HG02943 (cell line): ENCODE results near the gene MPRIP.

ENCODE experiments used
- ATAC-seq: cut with Tn5 transposase; IDR thresholded peaks from one replicate; pipeline ENCODE4 v1.9.1; 2021; ENCODE audit warnings: mild to moderate bottlenecking, low read depth, moderate library complexity; ENCODE audit not compliant: unreplicated experiment

Gene MPRIP

GRCh38 chr17:17063546-17064122 lies 21.4 kb downstream of the MPRIP start:
- ATAC-seq, result no peak

GRCh38 chr17:17064322-17064721 lies 22.1 kb downstream of the MPRIP start:
- ATAC-seq, result no peak

DNA sequence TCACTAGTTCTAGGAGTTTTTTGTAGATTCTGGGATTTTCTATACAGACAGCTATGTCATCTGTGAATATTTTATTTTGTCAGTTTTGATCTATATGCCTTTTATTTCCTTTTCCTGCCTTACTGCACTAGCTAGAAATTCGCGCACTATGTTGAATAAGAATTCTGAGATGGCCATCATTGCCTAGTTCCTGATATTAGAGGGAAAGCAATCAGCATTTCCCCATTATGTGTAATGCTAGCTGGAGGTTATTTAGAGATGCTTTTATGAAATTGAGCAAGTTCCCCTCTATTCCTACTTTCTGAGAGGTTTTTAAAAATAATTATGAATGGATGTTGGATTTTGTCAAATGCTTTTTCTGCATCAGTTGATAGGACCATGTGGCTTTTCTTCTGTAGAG lies 23.8 kb downstream of the MPRIP start:
- ATAC-seq, result no peak

DNA sequence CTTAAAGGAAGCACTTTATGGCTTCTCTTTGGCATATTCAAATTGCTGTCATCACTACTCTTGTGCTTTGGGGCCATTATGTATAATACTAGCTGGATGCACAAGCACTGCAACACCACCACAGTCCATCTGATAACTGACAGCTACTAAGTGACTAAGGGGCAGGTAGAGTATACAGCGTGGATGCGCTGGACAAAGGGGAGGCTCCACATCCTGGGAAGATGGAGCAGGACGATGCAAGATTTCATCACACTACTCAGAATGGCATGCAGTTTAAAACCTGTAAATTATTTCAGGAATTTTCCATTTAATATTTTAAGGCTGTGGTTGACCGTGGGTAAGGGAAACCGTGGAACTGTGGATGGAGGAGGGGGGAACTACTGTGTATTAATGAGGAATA lies 25.0 kb downstream of the MPRIP start:
- ATAC-seq, result no peak

DNA sequence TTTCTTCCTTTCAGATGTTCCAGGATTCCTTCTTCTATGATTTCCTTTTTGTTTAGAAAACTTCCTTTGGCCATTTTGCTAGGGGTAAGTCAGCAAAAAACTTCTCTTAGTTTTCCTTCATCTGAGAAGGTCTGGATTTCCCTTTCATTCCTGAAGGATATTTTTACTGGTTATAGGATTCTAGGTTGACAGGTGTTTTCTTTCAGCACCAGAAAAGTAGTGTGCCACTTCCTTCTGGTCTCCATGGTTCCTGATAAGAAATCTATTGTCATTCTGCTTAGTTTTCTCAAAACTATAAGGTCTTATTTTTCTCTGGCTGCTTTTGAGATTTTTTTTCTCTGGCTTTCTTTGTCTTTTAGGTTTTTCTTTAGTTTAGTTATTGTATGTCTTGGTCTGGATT lies 27.6 kb downstream of the MPRIP start:
- no peak for ATAC-seq

DNA sequence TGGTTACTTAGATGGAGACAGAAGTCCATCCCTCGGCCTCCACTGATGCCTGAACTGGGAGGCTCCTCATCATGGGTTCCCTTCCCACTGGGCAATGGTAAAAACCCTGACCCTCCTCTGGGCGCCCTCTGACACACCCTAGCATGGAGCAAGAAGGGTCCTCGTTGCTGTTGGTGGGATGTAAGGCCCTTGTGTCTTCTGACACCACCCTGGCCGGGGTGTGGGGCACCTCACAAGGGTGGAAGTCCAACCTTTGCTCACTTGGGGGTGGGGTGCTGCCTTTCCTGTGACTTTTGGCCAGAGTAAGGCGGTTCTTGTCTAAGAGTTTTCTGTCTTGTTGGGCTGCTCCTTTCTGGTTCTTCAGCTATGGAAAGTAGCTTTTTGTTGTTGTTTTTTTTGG lies 28.7 kb downstream of the MPRIP start:
- no peak for ATAC-seq

DNA sequence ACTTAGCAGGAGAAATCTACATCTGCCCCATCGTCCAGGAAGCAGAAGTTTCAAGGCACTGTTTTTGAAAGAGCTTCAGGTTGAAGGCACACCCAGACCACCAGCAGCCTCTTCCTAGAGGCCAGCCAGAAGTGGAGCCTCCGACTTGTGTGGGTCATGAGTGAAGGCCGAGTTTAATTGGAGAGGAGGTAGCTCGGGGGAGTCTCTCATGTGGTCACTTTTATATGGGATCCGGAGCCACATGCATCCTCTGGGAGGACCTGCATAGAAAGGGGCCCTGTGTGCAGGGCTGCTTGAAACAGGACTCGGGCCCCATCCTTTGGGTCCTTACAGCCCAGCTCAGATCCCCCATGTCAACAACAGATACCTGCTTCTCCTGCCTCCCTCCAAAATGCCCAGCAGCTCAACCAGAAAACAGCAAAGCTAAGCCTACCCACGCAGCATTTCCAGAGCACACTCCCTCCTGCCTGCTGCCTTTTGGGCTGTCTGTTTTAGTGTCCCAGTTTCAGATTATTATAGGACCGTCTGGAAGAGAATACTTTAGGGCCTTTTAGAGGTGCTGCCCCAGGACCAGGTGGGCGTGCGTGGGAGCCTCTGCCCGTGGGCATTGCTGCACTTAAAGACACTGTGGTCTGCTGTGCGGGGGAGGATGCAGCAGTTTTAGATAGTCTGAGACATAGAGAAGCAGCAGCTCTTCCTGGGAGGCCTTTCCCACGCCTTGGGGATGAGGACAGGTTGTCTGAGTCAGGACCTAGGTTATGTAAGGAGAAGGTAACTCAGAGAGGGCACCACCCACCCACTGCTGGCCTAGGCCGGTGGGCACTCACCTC lies 29.5 kb downstream of the MPRIP start:
- no peak for ATAC-seq

- ATAC-seq, result no peak
Measured at GRCh38 chr17:17072546-17072945, 30.3 kb downstream of the MPRIP start.

DNA sequence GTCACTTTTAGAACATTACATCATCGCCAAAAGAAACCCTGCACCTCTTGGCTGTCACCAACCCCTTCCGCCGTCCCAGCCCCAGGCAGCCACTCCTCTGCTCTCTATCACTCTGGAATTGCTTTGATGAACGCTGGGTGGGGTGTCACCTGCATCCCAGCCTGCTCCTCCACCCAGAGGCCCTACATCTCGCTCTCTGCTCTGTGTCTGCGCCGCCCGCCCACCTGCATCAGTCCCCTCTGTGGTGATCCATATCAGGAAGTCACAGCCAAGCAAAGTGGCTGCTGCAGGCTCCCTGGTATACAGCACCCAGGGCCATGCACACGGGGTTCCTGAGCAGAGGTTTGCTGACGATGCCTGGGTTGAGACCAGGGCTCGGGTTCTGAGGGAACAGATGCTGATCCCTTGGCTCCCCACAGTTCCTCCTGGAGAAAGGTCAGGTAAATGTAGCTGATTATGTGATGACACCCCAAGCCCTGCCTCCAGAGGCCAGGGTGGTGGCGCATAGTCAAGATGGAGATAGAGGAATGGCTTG lies 30.8 kb downstream of the MPRIP start:
- no peak for ATAC-seq

- ATAC-seq, result no peak
Measured at GRCh38 chr17:17073581-17074403, 31.5 kb downstream of the MPRIP start.

GRCh38 chr17:17075125-17075781 lies 33.0 kb downstream of the MPRIP start:
- no peak for ATAC-seq

DNA sequence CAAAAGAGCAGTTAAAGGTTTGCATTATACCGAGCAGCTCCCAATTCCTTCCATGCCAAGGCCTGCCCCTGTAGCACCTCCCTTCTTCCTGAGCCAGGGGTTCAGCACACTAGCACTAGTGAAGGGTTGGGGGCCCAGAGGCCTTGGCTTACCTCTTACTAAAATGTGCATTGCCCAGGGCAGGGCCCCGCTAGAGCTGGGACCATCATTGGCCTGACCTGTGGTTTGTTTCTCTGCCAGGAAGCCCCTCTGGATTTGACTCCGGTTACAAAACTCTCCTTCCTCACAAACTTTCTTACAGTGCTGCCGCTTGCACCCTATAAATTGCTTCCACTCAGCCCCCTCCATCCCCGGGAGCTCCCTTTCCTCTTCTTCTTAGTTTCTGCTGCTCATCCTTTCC lies 33.8 kb downstream of the MPRIP start:
- ATAC-seq, result no peak

DNA sequence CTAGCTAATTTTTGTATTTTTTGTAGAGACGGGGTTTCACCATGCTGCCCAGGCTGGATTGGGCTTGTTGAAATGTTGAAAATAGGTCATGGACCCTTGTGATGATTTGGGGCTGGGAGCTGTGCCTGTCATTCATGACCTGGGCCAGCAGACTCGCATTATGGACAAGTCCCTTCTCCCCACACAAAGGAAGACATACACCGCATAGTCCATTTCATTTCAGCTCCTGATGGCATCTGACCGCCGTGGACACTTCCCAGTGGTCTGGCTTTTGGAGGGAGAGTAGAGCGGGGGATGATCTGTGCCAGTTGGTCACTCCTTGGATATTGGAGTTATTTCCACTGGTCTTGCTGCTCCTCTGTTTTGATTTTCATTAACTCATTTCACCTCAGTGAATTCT lies 34.8 kb downstream of the MPRIP start:
- no peak for ATAC-seq

DNA sequence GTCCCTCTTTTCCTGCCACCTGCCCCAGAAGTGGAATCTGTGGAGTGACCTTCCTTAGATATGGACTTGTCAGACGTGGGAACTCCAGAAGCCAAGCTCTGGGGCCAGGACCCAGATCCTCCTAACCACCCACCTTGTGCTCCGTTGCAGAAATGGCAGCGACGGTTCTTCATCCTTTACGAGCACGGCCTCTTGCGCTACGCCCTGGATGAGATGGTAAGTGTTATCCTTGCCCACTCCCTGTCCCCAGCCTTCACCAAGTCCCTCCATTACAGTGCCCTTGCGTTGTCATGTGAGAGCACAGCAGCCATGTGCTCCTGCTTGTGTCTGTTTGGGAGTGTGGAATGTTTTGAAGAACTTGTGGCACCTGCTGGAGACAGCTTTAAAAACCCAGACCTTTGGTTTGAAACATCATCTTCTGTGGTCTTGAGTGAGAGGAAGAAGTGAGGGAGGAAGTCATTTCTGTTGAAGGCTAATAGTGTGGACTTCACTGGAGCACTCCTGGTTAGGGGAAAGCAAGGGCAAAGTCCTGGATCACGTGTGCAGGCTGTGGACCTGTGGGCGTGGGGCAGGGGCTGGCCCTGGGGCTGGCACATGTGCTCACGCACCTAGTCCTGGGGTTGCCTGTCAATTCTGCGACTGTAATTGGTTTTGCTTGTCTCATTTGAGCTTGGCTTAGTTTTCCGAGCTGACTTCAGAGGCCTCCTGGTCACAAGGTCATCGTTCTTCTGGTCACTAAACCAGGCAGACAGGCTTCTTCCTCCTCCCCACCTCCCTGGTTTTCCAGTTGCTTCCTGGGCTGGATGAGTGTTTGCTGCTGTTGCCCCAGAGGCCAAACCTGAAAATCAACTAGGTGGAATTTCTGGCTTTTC lies 35.8 kb downstream of the MPRIP start:
- no peak for ATAC-seq

DNA sequence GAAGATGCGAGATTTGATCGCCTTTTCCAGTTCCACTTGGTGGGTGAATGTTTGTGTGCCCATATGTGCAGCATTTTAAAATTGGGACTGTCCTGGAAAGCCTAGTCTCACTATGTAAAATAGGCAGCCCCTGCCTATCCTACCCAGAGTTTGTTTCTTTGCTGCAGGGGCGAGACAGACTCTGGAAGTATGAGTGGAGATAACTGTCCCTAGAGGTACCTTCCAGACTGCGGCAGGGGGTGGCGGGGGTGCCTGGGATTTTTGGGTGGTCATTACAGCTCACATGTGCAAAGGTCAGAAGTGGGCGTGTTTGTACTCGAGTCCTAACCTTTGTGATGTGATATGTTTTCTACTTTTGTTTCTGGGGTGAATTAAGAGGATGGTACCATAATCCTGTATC lies 36.6 kb downstream of the MPRIP start:
- no peak for ATAC-seq

DNA sequence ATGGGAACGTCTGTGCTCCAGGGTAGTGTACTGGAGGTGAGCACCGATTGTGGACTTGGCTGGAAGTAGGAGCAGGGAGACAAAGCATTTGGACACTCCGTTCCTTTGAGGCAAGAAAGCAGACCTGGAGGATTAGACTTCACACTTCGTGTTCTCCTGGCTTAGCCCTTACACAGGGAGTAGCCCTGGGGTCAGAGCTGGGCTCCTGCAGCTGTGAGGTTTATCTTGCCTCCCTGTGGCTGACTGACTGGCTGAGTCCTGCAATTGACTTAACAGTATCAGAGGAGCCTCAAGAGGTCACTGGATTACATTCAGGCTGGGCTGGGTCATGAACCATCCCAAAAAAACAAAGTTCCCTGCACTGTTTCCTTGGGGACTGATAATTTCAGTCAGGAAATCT lies 37.1 kb downstream of the MPRIP start:
- ATAC-seq, result no peak

GRCh38 chr17:17079761-17080160 lies 37.5 kb downstream of the MPRIP start:
- no peak for ATAC-seq

GRCh38 chr17:17080181-17080631 lies 37.9 kb downstream of the MPRIP start:
- no peak for ATAC-seq

GRCh38 chr17:17080781-17081180 lies 38.5 kb downstream of the MPRIP start:
- no peak for ATAC-seq
